AG04449 (cell line): Measurements from ENCODE around the gene RPL36.

ENCODE experiments used
- CTCF ChIA-PET: fragments of 350-600 bp; formaldehyde crosslinking; extraction: SDS; loops from one replicate; lab custom pipeline; 2021; ENCODE audit warnings: antibody characterized with exemption; lab: Yijun Ruan, JAX
- POLR2A ChIA-PET: fragments of 400-600, 350-600 bp; formaldehyde crosslinking; extraction: SDS; loops from one replicate; lab custom pipeline; 2020; ENCODE audit warnings: antibody characterized with exemption, inconsistent platforms; lab: Yijun Ruan, JAX
- DNase-seq: peaks from one replicate; pipeline ENCODE4 v3.0.0-alpha.2; 2010; ENCODE audit warnings: low read depth, low spot score
- H3K4me3 ChIP-seq: 2 replicates; pipeline ENCODE4 v1.5.1; 2011; ENCODE audit warnings: low read depth, mild to moderate bottlenecking, control low read depth, low read length
- CTCF ChIP-seq: IDR thresholded peaks from one replicate; pipeline ENCODE4 v1.5.1; 2011; ENCODE audit warnings: mild to moderate bottlenecking, moderate library complexity, low read length, control low read depth, inconsistent platforms; ENCODE audit not compliant: insufficient read depth; ENCODE audit errors: missing control alignments

The RPL36 gene

DNA sequence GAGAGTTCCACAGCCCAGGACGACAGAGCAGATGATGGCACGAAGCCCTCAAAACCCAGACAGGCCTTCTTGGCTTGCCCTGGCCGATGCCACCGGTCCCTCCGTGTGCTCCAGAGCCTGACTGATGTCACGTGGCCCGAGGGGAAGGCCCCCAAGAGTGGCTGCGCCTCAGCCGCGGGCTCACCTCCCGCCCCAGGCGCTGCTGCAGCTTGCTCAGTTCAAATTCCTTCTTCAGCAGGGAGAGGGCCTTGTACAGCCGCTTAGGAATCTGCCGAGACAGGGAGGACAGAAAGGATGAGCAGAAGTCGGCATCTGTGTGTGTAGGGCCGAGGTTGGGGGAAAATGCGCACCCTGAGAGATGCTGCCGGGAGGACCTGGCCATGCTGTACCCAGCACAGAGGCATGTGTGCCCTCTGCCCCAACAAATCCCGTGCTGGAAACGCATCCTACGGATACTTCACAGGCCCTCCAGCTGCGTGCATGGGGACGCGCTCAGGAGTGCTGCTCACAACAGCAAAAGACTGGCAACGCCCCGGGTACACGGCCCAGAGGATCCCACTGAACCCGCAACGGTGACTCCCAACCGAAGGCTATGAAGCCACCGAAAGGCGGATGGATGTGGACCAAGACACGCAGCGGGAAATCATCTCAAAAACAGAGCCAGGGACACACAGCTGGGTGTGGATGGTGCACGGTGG, 16.9 kb downstream of the RPL36 start:
- no peak for DNase-seq
- ChIA-PET CTCF (interaction anchor here (4.4 kb wide), 1 partner anchor 18 kb away, joined by 21 read pairs; the partner anchor contains the start of gene RPL36), POLR2A (no interaction called here)
- no peak for TF ChIP-seq CTCF
- H3K4me3 ChIP-seq = no peak overlapping the region

DNA sequence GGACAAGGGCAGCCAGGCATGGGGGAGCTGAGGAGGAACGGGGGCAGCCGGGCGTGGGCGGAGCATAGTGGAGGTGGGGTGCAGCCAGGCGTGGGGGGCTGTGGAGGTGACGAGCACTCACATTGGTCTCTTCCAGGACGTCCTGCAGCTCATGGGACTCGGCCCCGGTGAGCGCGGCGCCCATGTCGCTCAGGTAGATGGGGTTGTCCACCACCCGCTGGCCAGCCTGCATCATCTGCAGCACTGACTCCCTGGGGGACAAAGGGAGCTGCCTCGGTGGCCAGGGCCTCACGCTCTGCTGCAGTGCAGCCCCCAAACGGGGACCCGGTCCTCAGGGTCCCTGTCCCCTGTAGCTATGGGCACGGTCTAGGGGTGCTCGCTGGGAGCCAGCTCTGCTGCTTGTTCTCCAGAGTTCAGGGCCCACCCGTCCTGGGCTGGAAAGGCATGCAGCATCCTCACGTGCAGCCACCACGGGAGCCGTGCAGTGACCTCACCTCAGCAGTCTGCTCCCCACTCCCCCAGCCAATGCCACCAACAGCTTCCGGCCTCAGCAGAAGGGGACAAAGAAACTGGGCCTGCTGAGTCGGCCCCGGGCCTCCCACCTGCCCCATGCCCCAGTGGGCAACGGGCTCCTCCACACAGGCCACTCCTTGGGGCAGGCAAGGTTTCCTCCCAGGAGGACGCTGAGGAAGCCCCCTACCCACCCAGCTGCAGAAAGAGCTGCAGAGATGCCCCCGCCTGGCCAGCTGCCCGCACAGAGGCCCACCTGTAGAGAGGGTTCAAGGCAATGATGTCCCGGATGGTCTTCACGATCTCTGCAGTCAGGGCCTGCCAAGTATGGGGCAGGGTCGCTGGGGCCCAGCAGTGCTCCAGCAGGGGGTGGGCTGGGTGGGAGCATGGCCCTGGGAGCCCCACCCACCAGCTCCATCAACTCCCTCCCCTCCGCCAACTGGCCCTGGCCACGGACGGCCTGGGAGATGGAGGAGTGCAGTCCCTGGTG, 17.8 kb downstream of the RPL36 start:
- ChIA-PET CTCF (interaction anchor here (4.4 kb wide), 1 partner anchor 18 kb away, joined by 21 read pairs; the partner anchor contains the start of gene RPL36), POLR2A (no interaction called here)
- DNase-seq = no peak
- no peak overlapping the region for H3K4me3 ChIP-seq
- TF ChIP-seq CTCF = no peak

DNA sequence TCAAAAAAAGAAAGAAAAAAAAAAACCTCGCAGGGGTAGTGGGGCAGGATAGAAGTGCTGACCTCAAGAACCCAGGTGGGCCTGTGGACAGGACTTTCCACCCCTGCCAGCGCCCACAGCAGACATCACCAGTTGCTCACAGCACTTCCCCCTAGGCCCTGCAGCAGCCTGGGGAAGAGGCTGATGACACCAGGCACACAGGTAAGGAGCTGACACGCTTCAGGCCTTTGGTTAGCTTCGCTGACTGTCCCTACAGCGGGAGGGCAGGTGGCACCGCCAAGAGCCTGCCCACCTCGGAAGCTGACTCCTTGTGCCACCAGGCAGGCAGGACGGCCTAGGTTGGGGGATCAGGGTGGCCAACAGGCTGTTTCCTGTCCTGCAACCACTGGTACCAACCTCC, 20.9 kb downstream of the RPL36 start:
- no peak for TF ChIP-seq CTCF
- no peak for DNase-seq
- ChIA-PET POLR2A (no interaction called here), CTCF (interaction anchor here (0.7 to 1.1 kb wide), 3 partner anchors 10 to 24 kb away, joined by 3 read pairs; no protein-coding TSS in a partner anchor)
- H3K4me3 ChIP-seq = no peak overlapping the region

- POLR2A ChIA-PET = interaction anchor here (0.6 to 1.1 kb wide), 3 partner anchors 10 to 22 kb away, joined by 3 read pairs; no protein-coding TSS in a partner anchor
- TF ChIP-seq CTCF = no peak
- CTCF ChIA-PET = interaction anchor here (0.9 to 7.9 kb wide), 4 partner anchors 9 to 311 kb away, joined by 3 to 58 read pairs (median 4); partner anchors contain the start of gene RPL36
- H3K4me3 ChIP-seq = no peak overlapping the region
- DNase-seq = no peak
These were observed 21.6 kb downstream of the RPL36 start for GRCh38 chr19:5711713-5712161.

- DNase-seq = no peak
- no peak overlapping the region for H3K4me3 ChIP-seq
- POLR2A ChIA-PET = interaction anchor here (2.0 kb wide), 1 partner anchor 22 kb away, joined by 10 read pairs; no protein-coding TSS in a partner anchor
- CTCF ChIA-PET = interaction anchor here (1.0 to 7.9 kb wide), 3 partner anchors 22 to 309 kb away, joined by 4 to 58 read pairs (median 7); partner anchors contain the start of gene RPL36
- TF ChIP-seq CTCF = no peak
These were observed 23.1 kb downstream of the RPL36 start for GRCh38 chr19:5713228-5713627.
